Renal cortical epithelial cell (primary cell): ENCODE data around the gene CDH22. TPM values are rescaled to one million over a fixed set of nuclear protein-coding genes. Genes with fewer than 3 reads are reported as not detected.

Experiments used
- DNase-seq: peaks from one replicate; pipeline ENCODE4 v3.0.0-alpha.2; 2011; ENCODE audit warnings: low read depth
- total RNA-seq: library from RNA; depleted of rRNA; stranded (reverse); fragments of >200 nt; gene quantifications from 2 replicates; pipeline ENCODE4 v1.2.3, GENCODE V29; 2014

CDH22 gene
- total RNA-seq, 1 donor from 2014 or later = not detected

- DNase-seq = no peak
Measured at GRCh38 chr20:46268662-46269061, 39.6 kb downstream of the CDH22 start.

GRCh38 chr20:46268131-46268614 lies 40.1 kb downstream of the CDH22 start:
- no peak for DNase-seq

DNA sequence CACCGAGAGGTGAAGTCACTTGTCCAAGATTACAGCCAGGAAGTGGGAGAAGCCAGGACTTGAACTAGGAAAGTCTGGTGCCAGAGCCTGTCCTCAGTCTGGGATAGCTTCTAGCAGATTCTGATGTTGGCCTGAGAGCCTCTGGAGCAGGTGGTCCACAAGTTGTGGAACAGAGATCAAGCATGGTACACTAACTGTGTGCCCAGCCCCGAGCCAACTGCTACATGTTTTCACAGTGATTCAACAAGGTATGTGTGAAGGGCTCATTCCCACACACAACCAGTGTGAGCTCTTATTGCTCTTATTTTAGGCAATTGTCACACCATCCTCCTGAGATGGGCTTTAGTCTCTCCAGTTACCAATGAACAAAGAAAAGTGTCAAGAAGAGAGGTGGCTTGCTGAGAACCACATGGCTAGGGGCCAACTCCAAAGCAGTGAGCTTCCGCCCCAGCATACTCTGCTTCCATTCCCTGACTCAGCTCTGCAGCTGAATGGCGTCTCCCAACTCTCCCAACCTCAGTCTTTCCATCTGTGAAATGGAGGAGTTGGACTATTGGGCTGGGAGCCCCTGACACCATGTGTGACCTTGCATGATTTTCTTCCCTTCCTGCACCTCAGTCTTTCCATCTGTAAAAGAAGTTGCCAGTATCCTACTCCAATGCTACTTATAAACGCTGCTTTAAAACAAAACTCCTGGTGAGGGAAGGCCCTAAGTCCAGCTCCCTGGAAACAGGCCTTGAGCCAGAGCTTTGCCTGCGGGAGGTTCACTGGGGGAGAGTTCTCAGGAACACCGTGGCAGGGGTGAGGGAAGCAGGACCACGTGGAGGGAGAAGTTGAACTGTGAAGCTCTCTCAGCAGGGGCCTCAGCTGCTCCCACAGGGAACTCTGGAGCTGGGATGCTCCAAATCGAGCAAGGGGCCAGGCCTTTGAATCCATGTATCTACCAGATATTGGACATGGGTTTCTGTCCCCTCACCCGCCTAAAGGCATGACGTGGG lies 40.9 kb downstream of the CDH22 start:
- DNase-seq = no peak

- DNase-seq = no peak
Measured at GRCh38 chr20:46265539-46265938, 42.8 kb downstream of the CDH22 start.

GRCh38 chr20:46264391-46265266 lies 43.7 kb downstream of the CDH22 start:
- no peak for DNase-seq

DNA sequence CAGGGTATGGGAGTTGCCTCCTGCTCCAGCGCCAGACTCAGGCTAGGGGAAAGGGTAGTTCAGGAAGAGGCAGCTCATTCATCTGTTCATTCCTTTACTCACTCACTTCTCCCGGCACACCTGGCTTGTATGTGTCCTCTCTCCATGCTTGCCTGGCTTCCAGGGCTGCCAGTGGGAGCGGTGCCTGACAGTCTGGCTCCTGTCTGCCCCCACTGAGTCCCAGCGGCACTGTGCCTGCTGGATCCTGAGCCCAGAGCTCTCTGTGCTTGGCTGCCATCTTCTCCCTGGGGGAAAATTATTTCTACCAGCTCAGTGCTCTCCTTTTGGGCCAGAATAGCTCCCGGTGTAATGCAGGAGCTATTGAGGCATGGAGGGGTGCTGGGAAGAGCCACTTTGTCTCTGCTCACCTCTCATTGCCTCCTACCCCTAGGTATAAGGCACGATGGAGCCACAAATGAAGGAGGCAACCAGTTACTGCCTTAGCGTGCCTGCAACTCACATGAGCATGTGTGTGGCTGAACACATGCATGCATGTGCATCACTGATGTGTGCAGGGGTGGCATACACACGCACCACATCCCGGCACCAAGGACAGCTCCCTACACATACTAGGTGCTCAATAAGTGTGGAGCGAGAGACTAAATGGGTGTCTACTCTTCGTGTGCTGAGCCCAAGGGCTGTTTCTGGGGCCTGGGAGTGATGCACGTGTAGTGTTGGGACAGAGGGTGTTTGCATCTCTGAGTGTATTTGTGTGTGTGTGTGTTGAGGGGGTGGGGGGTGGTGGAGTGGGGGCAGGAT lies 46.6 kb downstream of the CDH22 start:
- DNase-seq = no peak

DNA sequence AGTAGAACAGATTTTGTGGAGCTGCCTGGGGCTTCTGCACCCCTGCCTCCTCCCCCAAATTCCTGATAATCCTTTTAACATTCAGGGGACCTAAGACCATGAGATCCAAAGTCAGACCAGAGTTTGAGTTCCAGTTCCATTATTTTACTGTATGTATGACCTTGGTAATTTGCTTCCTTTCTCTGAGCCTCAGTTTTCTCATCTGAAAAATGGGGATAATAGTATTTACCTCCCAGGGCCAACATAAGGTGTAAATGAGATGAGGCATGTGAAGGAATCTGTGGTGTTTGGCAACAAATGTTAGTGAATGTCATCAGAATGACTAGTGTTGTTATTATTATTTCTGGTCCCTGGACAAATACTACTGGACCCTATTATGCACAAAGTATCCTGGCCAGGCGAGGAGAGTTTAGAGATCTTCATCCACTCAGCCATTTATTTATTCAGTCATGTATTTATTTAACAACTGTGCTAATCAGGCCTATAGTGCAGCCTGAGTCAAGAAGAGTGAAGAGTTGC lies 47.3 kb downstream of the CDH22 start:
- no peak for DNase-seq

DNA sequence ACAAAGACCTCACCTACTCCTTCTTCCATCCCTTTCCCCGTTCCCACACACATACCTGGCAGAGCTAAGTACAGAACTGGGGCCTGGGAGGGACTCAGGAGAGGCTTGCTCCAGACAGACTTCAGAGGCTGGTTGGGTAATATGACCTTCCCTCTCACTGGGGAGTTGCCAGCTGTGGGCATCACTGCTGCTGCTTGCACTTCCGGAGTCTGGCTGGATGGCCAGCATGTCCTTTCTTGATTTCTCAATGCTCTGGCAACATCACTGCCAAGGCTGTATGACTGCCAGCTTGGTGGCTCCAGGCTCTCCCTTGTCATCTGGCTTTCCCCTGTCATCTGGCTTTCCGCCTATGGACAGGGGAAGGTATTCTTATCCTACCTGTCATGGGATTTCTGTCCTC lies 47.8 kb downstream of the CDH22 start:
- DNase-seq = no peak

DNA sequence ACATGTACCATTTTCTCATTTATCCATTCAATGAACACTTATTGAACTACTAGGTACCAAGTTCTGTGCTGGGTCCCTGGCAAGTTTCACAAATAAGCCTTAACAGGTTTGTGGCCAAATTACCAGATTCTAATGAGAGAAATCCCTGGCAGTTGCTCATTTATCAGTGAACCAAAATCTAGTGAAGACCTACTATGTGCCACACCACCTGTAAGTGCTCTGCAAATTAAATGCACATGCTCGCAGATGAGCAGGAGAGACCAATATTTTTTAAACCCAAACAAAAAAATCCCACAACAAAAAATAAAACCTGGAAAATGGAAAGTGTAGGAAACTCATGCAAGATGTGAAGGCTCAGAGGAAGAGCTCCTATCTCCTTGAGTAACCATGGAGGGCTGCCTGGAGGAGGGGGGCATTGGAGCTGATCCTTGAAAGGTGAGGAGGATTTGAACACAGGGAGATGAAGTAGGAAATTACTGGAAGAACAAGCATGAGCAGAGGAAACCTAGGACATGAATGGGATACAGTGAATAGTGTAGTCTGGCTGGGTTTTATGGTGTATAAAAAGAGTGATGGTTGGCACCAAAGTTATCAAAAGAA lies 48.9 kb downstream of the CDH22 start:
- no peak for DNase-seq

- DNase-seq = no peak
Measured at GRCh38 chr20:46257887-46258286, 50.4 kb downstream of the CDH22 start.

GRCh38 chr20:46256293-46256692 lies 52.0 kb downstream of the CDH22 start:
- no peak for DNase-seq

- DNase-seq = peak; percentile 65
Measured at GRCh38 chr20:46255440-46256104, 52.7 kb downstream of the CDH22 start.

- DNase-seq = no peak
Measured at GRCh38 chr20:46253391-46253790, 54.9 kb downstream of the CDH22 start.

GRCh38 chr20:46252352-46253091 lies 55.8 kb downstream of the CDH22 start:
- DNase-seq = no peak

- DNase-seq = no peak
Measured at GRCh38 chr20:46251211-46251673, 57.1 kb downstream of the CDH22 start.

GRCh38 chr20:46250772-46251171 lies 57.5 kb downstream of the CDH22 start:
- no peak for DNase-seq

- no peak for DNase-seq
Measured at GRCh38 chr20:46249671-46250070, 58.6 kb downstream of the CDH22 start.

GRCh38 chr20:46246559-46246958 lies 61.7 kb downstream of the CDH22 start:
- no peak for DNase-seq
